ENCODE measurements around the gene ODF2.

GRCh38 chr9:128459011-128459410 is 3.2 kb downstream of the ODF2 start:
- TF ChIP-seq CEBPB (IDR thresholded peaks at IDR 0.05; ENCODE audit: borderline replicate concordance in 1 of 2, low read depth in 2 of 2, low read length in 2 of 2) = no peak
- no peak for TF ChIP-seq JUNB (IDR thresholded peaks at IDR 0.05)
- no peak for TF ChIP-seq FOXK2 (IDR thresholded peaks at IDR 0.05)
